Smooth muscle cell (in vitro differentiated cells): ENCODE data around the gene MACF1. TPM values are rescaled to one million over a fixed set of nuclear protein-coding genes. Genes with fewer than 3 reads are reported as not detected.

Experiments used
- DNase-seq: peaks from one replicate; lab custom pipeline; 2025; ENCODE audit not compliant: unreplicated experiment; lab: John Stamatoyannopoulos, UW
- H2AFZ ChIP-seq: fragments of 200-600 bp; sonication (generic); 2 replicates; pipeline ENCODE4 v1.6.0; 2016; ENCODE audit warnings: antibody characterized with exemption, low read depth, mild to moderate bottlenecking
- H3F3A ChIP-seq: fragments of 200-600 bp; sonication (generic); 2 replicates; pipeline ENCODE4 v1.6.0; 2017; ENCODE audit warnings: antibody characterized with exemption, low read depth
- H3K27ac ChIP-seq: fragments of 200-600 bp; sonication (generic); 2 replicates; pipeline ENCODE4 v1.5.1; 2016; ENCODE audit warnings: low read depth, mild to moderate bottlenecking
- H3K27me3 ChIP-seq: fragments of 200-600 bp; sonication (generic); 2 replicates; pipeline ENCODE4 v1.6.1; 2016; ENCODE audit warnings: low read depth, mild to moderate bottlenecking
- H3K36me3 ChIP-seq: fragments of 200-600 bp; sonication (generic); 2 replicates; pipeline ENCODE4 v1.5.1; 2016; ENCODE audit warnings: low read depth
- H3K4me1 ChIP-seq: fragments of 200-600 bp; sonication (generic); 2 replicates; pipeline ENCODE4 v1.5.1; 2016; ENCODE audit warnings: low read depth
- H3K4me2 ChIP-seq: fragments of 200-600 bp; sonication (generic); 2 replicates; pipeline ENCODE4 v1.6.0; 2016; ENCODE audit warnings: mild to moderate bottlenecking
- H3K4me3 ChIP-seq: fragments of 200-600 bp; sonication (generic); 2 replicates; pipeline ENCODE4 v1.5.1; 2016; ENCODE audit warnings: mild to moderate bottlenecking
- H3K79me2 ChIP-seq: fragments of 200-600 bp; sonication (generic); 2 replicates; pipeline ENCODE4 v1.6.0; 2016; ENCODE audit warnings: low read depth, mild to moderate bottlenecking
- H3K9ac ChIP-seq: fragments of 200-600 bp; sonication (generic); 2 replicates; pipeline ENCODE4 v1.6.0; 2016; ENCODE audit warnings: low read depth
- H3K9me3 ChIP-seq: fragments of 200-600 bp; sonication (generic); replicated peaks from 2 replicates; pipeline ENCODE4 v1.5.1; 2016; ENCODE audit warnings: low read depth
- H4K20me1 ChIP-seq: fragments of 200-600 bp; sonication (generic); 2 replicates; pipeline ENCODE4 v1.6.0; 2016; ENCODE audit warnings: low read depth
- WGBS: methylation state at CpG from one replicate; pipeline ENCODE4 v1.1.7; 2016; ENCODE audit warnings: low lambda C conversion rate; 5-methylcytosine and 5-hydroxymethylcytosine counted together
- polyA plus RNA-seq: library from polyadenylated mRNA; unstranded; fragments of >200 nt; fragmentation: Nextera tagmentation; extraction: Ambion mirVana; gene quantifications from 2 replicates; pipeline ENCODE4 v1.2.1, GENCODE V29; 2016
- total RNA-seq: library from RNA; depleted of rRNA; stranded (reverse); fragments of >200 nt; gene quantifications from 2 replicates; pipeline ENCODE4 v1.2.3, GENCODE V29; 2014
- TF ChIP-seq, protein P1 (sequence below): fragments of 200-600 bp; sonication (generic); IDR thresholded peaks from 2 replicates; pipeline ENCODE4 v1.5.1; 2017; ENCODE audit warnings: borderline replicate concordance, mild to moderate bottlenecking, antibody characterized with exemption; ENCODE audit not compliant: insufficient read depth, poor library complexity, severe bottlenecking

MACF1 gene
- total and polyA plus RNA-seq, 2 experiments from 2014 or later, result 36.9 to 195 TPM

DNA sequence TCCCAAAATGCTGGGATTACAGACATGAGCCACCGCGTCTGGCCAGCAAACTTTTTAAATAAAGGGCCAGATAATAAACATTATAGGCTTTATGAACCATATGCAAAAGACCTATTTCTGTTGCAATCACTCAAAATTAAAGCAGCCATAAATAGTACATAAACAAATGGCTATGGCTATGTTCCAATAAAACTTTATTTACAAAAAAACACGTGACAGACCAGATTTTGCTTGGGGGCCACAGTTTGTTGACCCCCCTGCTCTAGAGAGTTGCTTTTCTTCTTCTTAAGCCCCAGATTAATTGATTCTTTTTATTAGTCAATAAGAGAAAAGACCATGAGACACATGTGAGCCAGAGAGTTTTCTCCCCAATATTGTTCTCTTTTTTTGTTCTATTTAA is 138.3 kb downstream of the MACF1 start:
- Histone ChIP-seq H4K20me1 (no peaks in the 10 kb centered on the region), H2AFZ (no peak overlapping the region), H3K4me3 (no peak overlapping the region), H3K4me1 (no peaks in the 10 kb centered on the region), H3K27me3 (no peaks in the 10 kb centered on the region), H3K79me2 (no peaks in the 10 kb centered on the region), H3K9ac (no peak overlapping the region), H3F3A (no peaks in the 10 kb centered on the region), H3K36me3 (peaks cover 17% of the 10 kb centered on the region), H3K4me2 (no peak overlapping the region), H3K27ac (no peak overlapping the region), H3K9me3 (no peaks in the 10 kb centered on the region)
- 95% methylated on average over 3 of the region's 3 CpGs for WGBS
- TF ChIP-seq, protein P1, sequence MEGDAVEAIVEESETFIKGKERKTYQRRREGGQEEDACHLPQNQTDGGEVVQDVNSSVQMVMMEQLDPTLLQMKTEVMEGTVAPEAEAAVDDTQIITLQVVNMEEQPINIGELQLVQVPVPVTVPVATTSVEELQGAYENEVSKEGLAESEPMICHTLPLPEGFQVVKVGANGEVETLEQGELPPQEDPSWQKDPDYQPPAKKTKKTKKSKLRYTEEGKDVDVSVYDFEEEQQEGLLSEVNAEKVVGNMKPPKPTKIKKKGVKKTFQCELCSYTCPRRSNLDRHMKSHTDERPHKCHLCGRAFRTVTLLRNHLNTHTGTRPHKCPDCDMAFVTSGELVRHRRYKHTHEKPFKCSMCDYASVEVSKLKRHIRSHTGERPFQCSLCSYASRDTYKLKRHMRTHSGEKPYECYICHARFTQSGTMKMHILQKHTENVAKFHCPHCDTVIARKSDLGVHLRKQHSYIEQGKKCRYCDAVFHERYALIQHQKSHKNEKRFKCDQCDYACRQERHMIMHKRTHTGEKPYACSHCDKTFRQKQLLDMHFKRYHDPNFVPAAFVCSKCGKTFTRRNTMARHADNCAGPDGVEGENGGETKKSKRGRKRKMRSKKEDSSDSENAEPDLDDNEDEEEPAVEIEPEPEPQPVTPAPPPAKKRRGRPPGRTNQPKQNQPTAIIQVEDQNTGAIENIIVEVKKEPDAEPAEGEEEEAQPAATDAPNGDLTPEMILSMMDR, result no peak
- DNase-seq, result no peak

DNA sequence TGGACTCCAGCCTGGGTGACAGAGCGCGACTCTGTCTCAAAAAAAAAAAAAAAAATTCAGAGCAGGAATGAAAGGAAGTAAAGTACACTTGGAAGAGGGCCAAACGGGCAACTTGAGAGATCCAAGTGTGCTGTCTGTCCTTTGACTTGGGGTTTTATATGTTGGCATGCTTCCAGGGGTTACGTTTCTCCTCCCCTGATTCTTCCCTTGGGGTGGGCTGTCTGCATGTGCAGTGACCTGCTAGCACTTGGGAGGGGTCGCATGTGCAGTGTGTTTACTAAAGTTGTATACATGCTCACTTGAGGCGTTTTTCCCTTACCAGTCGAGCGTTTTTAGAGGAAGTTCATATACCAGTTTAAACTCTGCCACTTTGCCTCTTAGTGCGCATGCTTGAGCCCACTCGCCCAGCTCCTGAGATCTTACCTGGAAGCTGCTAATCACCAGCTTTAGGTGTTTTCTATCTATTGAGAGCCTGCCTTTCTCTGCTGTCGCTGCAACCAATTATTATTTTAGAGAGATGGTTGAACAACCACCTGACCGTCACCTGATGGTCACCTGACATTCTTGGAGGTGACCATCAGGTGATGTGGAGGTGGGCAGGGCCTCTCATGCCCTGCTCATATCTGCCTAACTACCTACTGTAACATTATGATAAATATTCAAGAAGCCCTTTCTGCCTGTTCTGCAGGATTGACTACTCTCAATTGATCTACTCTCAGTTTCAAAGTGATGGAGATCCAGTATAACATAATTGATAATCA is 140.1 kb downstream of the MACF1 start:
- Histone ChIP-seq H3K4me2 (no peak overlapping the region), H2AFZ (no peak overlapping the region), H3K79me2 (no peaks in the 10 kb centered on the region), H3K9me3 (no peaks in the 10 kb centered on the region), H4K20me1 (no peaks in the 10 kb centered on the region), H3K27ac (no peak overlapping the region), H3K4me1 (no peaks in the 10 kb centered on the region), H3K4me3 (no peak overlapping the region), H3K36me3 (peaks cover 15% of the 10 kb centered on the region), H3K9ac (no peak overlapping the region), H3K27me3 (no peaks in the 10 kb centered on the region), H3F3A (no peaks in the 10 kb centered on the region)
- DNase-seq, result no peak
- TF ChIP-seq, protein P1, result no peak
- WGBS, result 91% methylated on average over 12 of the region's 12 CpGs

DNA sequence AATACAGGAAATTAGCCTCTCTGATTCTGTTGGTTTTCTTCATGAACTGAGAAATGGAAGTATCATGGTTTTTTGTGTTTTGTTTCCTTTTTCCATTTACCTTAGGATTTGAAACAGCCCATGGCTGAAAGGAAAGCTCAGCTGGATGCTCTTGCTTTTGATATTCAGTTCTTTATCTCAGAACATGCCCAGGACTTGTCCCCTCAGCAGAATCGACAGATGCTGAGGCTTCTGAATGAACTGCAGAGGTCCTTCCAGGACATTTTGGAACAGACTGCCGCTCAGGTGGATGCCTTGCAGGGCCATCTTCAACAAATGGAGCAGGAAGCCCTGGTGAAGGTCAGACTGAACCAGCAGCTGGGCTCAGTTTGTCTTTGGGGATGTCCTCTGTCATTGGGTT is 142.4 kb downstream of the MACF1 start:
- no peak overlapping the region for H3K4me2 ChIP-seq
- H3K4me3 ChIP-seq, result no peak overlapping the region
- H3K9ac ChIP-seq, result no peak overlapping the region
- no peaks in the 10 kb centered on the region for H4K20me1 ChIP-seq
- peak overlapping the region; percentile 18 for H3K27ac ChIP-seq
- H2AFZ ChIP-seq, result no peak overlapping the region
- DNase-seq, result no peak
- WGBS, result 51% methylated on average over 2 of the region's 2 CpGs
- H3F3A ChIP-seq, result no peaks in the 10 kb centered on the region
- H3K36me3 ChIP-seq, result peaks cover 22% of the 10 kb centered on the region
- no peaks in the 10 kb centered on the region for H3K9me3 ChIP-seq
- H3K4me1 ChIP-seq, result no peaks in the 10 kb centered on the region
- H3K27me3 ChIP-seq, result no peaks in the 10 kb centered on the region
- no peaks in the 10 kb centered on the region for H3K79me2 ChIP-seq
- TF ChIP-seq, protein P1, result no peak

DNA sequence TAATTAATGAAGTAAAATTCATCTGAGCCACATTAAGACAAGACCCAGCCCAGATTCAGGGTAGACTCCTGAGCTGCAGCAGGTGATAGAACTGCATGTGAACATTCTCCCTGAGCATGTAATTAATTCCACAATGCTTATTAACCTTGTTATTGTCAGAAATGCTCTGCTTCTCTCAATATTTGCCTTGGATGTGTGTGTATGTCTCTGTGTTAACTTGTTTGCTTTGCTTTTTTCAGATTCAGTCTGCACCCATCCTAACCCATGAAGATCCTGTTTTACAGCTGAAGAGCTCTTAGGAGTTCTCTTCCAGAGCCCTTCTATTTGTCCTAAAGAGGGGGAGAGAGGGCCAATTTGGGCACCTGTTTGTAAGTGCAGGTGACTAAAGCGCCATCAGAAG is 143.8 kb downstream of the MACF1 start:
- H3F3A ChIP-seq, result no peaks in the 10 kb centered on the region
- TF ChIP-seq, protein P1, result no peak

More for the DNA sequence above, 143.8 kb downstream of the MACF1 start:
- Histone ChIP-seq H4K20me1 (no peaks in the 10 kb centered on the region), H3K27ac (no peak overlapping the region), H3K27me3 (no peaks in the 10 kb centered on the region), H3K4me1 (no peaks in the 10 kb centered on the region), H2AFZ (no peak overlapping the region), H3K4me3 (no peak overlapping the region), H3K4me2 (no peak overlapping the region), H3K36me3 (peaks cover 22% of the 10 kb centered on the region), H3K79me2 (no peaks in the 10 kb centered on the region), H3K9ac (no peak overlapping the region), H3K9me3 (no peaks in the 10 kb centered on the region)
- DNase-seq, result no peak
- WGBS, result 100% methylated on average over 1 of the region's 1 CpG
